Measurements from ENCODE around the gene HSD17B12. TPM values are rescaled to one million over a fixed set of nuclear protein-coding genes. Genes with fewer than 3 reads are reported as not detected.

Gene HSD17B12
- total RNA-seq, 2 experiments from 2014 or later: 70.9 to 138 TPM

DNA sequence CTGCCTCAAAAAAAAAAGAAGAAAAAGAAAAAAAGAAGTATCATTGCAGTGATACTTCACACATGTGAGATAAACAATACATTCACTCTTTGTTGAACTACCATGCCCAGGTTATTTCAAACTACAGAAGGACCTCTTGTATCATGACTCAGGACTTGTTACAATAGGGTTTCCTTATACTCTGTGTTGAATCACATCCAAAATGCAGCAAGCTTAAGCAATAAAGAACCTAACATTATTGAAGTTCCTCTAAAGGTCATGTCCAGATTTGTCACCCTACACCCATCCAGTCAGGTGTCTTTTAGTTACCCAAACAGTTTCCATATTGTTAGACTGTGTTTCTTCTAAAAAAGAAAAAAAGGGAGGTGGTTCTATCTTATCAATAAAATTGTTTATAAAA is 173.2 kb downstream of the HSD17B12 start:
- CTCF ChIA-PET (ENCODE audit: unreplicated experiment): no interaction called here
- POLR2A ChIA-PET: interaction anchor here (0.6 to 1.0 kb wide), 3 partner anchors 152 to 440 kb away, joined by 3 read pairs; no protein-coding TSS in a partner anchor
- intact Hi-C loops (cut with micrococcal nuclease; ENCODE audit: unreplicated experiment): loop anchor here (5.0 kb wide), 4 partner anchors 211 to 351 kb away; no protein-coding TSS in a partner anchor

GRCh38 chr11:43856993-43857392 is 176.5 kb downstream of the HSD17B12 start:
- Histone ChIP-seq H3K79me2 (ENCODE audit: insufficient read depth, low read depth, low read length) (no peaks in the 10 kb centered on the region), H3K36me3 (ENCODE audit: insufficient read depth, low read length) (peaks cover 38% of the 10 kb centered on the region), H2AFZ (ENCODE audit: low read length) (no peak overlapping the region), H3K4me2 (ENCODE audit: low read length) (no peak overlapping the region), H4K20me1 (ENCODE audit: insufficient read depth, low read length) (no peaks in the 10 kb centered on the region), H3K9me2 (ENCODE audit: insufficient read depth, low read length) (no peaks in the 10 kb centered on the region), H3K27ac (ENCODE audit: low read depth, low read length, poor library complexity, severe bottlenecking) (no peak overlapping the region), H3K4me1 (ENCODE audit: insufficient read depth, low read length, poor library complexity, severe bottlenecking) (no peaks in the 10 kb centered on the region), H3K9me3 (ENCODE audit: low read length) (peaks cover 5% of the 10 kb centered on the region; the same call in 1 of the 2 replicates), H3K4me3 (ENCODE audit: low read depth, low read length, poor library complexity, severe bottlenecking) (no peak overlapping the region)
- ChIA-PET CTCF (ENCODE audit: unreplicated experiment) (no interaction called here), POLR2A (interaction anchor here (0.6 to 1.6 kb wide), 4 partner anchors 10 to 1005 kb away, joined by 3 to 6 read pairs (median 3); no protein-coding TSS in a partner anchor)
- no TSS peak for BruUV-seq (replicated peaks)
- TF ChIP-seq EZH2phosphoT487 (IDR thresholded peaks at IDR 0.05; ENCODE audit: borderline replicate concordance, low read depth, low read length) (no peak), CTCF (conservative IDR thresholded peaks at IDR 0.05; ENCODE audit: low read length) (no peak)
- intact Hi-C loops (cut with micrococcal nuclease; ENCODE audit: unreplicated experiment): no loop called here
- DNase-seq (ENCODE audit: low spot score): no peak

More for the DNA sequence above, 173.2 kb downstream of the HSD17B12 start:
- DNase-seq (ENCODE audit: low spot score): no peak
- no peaks in the 10 kb centered on the region for H3K4me1 ChIP-seq (ENCODE audit: insufficient read depth, low read length, poor library complexity, severe bottlenecking)
- H3K4me3 ChIP-seq (ENCODE audit: low read depth, low read length, poor library complexity, severe bottlenecking): no peak overlapping the region
- H4K20me1 ChIP-seq (ENCODE audit: insufficient read depth, low read length): no peaks in the 10 kb centered on the region
- H3K27ac ChIP-seq (ENCODE audit: low read depth, low read length, poor library complexity, severe bottlenecking): no peak overlapping the region
- H3K79me2 ChIP-seq (ENCODE audit: insufficient read depth, low read depth, low read length): no peaks in the 10 kb centered on the region
- H2AFZ ChIP-seq (ENCODE audit: low read length): no peak overlapping the region
- TF ChIP-seq EZH2phosphoT487 (IDR thresholded peaks at IDR 0.05; ENCODE audit: borderline replicate concordance, low read depth, low read length) (no peak), CTCF (conservative IDR thresholded peaks at IDR 0.05; ENCODE audit: low read length) (no peak)
- H3K4me2 ChIP-seq (ENCODE audit: low read length): no peak overlapping the region
- no TSS peak for BruUV-seq (replicated peaks)
- no peaks in the 10 kb centered on the region for H3K9me2 ChIP-seq (ENCODE audit: insufficient read depth, low read length)
- no peaks in the 10 kb centered on the region for H3K9me3 ChIP-seq (ENCODE audit: low read length)
- peaks cover 35% of the 10 kb centered on the region for H3K36me3 ChIP-seq (ENCODE audit: insufficient read depth, low read length)

DNA sequence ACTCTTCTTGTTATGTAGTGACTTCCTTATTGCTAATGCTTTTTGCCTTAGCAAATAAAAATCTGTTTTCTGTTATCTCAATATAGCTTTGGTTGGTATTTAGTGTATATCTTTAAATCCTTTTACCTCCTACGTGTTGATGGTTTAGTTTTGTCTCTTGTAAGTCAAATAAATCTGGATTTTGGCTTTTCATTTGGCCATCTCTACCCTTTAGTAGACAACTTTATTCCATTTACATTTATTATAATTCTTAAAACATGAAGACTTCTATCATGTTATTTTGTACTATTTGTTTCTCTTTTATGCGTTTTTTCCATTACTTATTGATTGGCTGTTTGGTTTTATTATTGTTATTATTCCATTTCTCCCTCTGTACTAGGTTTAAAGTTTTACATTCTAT is 180.6 kb downstream of the HSD17B12 start:
- no peak for DNase-seq (ENCODE audit: low spot score)
- no peaks in the 10 kb centered on the region for H4K20me1 ChIP-seq (ENCODE audit: insufficient read depth, low read length)
- no peaks in the 10 kb centered on the region for H3K79me2 ChIP-seq (ENCODE audit: insufficient read depth, low read depth, low read length)
- H3K27ac ChIP-seq (ENCODE audit: low read depth, low read length, poor library complexity, severe bottlenecking): no peak overlapping the region
- peaks cover 19% of the 10 kb centered on the region for H3K36me3 ChIP-seq (ENCODE audit: insufficient read depth, low read length)
- peaks cover 5% of the 10 kb centered on the region; the same call in 1 of the 2 replicates for H3K9me3 ChIP-seq (ENCODE audit: low read length)
- ChIA-PET POLR2A (no interaction called here), CTCF (ENCODE audit: unreplicated experiment) (no interaction called here)
- TF ChIP-seq CTCF (conservative IDR thresholded peaks at IDR 0.05; ENCODE audit: low read length) (no peak), EZH2phosphoT487 (IDR thresholded peaks at IDR 0.05; ENCODE audit: borderline replicate concordance, low read depth, low read length) (no peak)
- H3K4me3 ChIP-seq (ENCODE audit: low read depth, low read length, poor library complexity, severe bottlenecking): no peak overlapping the region
- no peaks in the 10 kb centered on the region for H3K9me2 ChIP-seq (ENCODE audit: insufficient read depth, low read length)
- no TSS peak for BruUV-seq (replicated peaks)
- no peak overlapping the region for H3K4me2 ChIP-seq (ENCODE audit: low read length)
- H2AFZ ChIP-seq (ENCODE audit: low read length): no peak overlapping the region
- H3K4me1 ChIP-seq (ENCODE audit: insufficient read depth, low read length, poor library complexity, severe bottlenecking): no peaks in the 10 kb centered on the region
- intact Hi-C loops (cut with micrococcal nuclease; ENCODE audit: unreplicated experiment): no loop called here

Data from OCI-LY7 (cell line).